ENCODE data around the gene TTLL6. TPM values are rescaled to one million over a fixed set of nuclear protein-coding genes. Genes with fewer than 3 reads are reported as not detected.

Gene TTLL6
- total and polyA plus RNA-seq, 2 of the 8 experiments (the other 6 are each of a cell fraction or from before 2014, with no cell fraction given): 2.6 to 4.3 TPM

DNA sequence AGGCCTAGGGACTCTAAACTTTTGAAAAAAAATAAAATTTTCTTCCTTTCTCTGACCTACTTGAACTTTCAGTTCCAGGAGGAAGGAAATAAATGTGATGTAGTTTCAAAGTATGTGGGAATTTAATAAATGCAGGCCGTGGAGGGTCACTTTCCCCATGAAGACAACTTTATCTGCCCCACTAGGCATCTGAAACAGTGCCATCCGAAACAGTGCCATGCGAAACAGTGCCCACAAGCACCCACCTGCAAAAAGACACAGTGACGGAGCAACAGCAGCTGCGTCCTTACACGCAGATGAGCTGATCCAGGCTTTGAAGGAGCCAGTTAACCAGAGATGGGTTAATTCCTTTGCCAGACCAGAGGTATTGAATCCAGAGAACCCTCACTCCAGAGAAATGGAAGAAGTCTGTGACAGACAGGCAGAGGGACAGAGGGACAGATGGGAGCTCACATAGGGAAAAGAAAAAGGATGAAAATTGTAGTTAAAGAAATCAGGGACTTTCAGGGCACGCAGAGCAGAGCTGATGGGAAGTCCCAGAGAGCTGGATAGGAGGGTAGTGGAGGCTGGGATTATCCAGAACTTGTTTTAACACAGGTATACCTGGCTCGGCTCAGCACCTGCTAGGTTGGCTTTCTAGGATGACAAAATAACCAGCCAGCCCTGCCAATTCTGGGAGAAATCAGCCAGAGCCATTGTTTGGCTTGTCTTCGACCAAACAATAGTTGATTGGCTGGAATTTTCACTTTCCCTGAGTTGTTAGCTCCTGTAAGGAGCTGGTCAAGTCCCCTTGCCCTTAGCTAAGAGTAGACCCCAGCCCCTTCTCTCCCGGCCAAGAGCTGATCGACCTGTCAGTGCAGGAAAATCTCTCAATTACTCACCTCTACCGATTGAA, 71.4 kb downstream of the TTLL6 start:
- Histone ChIP-seq H3K14ac (ENCODE audit: insufficient read length) (no peak overlapping the region), H3K27me3 (replicated peaks in 1 of 4; ENCODE audit: control insufficient read depth in 3 of 4, extremely low read depth in 1 of 4, insufficient read depth in 3 of 4, low read length in 3 of 4) (peaks cover 93 to 100% (median 97%) of the 10 kb centered on the region in 4 experiments), H3K4me2 (ENCODE audit: insufficient read depth in 1 of 2, low read depth in 2 of 2, low read length in 2 of 2) (no peak overlapping the region; a peak in 1 of 4 replicates), H4K8ac (ENCODE audit: extremely low read depth, insufficient read depth, low read length) (no peak overlapping the region), H3K9me3 (ENCODE audit: insufficient read depth in 2 of 2, low read depth in 1 of 2, low read length in 1 of 2) (no peaks in the 10 kb centered on the region), H3K23ac (ENCODE audit: insufficient read length) (no peak overlapping the region), H2BK12ac (ENCODE audit: low read depth, low read length) (no peak overlapping the region), H2BK120ac (replicated peaks; ENCODE audit: low read depth, low read length) (no peak overlapping the region), H3K4me3 (ENCODE audit: extremely low read depth in 1 of 4, insufficient read depth in 2 of 4, low read depth in 3 of 4, low read length in 4 of 4) (no peak overlapping the region), H3K23me2 (ENCODE audit: low read depth, low read length) (no peaks in the 10 kb centered on the region), H3K27ac (ENCODE audit: low read depth, low read length) (no peak overlapping the region), H2AK5ac (ENCODE audit: low read depth, low read length) (no peak overlapping the region), H2BK20ac (ENCODE audit: low read length) (no peak overlapping the region), H4K20me1 (replicated peaks in 1 of 2; ENCODE audit: control insufficient read depth in 1 of 2, insufficient read depth in 2 of 2, low read length in 2 of 2) (peaks cover 13 to 23% of the 10 kb centered on the region in 2 experiments), H3K18ac (ENCODE audit: extremely low read depth, low read length) (no peak overlapping the region), H3K79me1 (ENCODE audit: low read depth, low read length) (no peaks in the 10 kb centered on the region), H2BK15ac (ENCODE audit: low read length) (no peak overlapping the region; the same call in 1 of the 2 replicates), H2BK5ac (ENCODE audit: low read depth, low read length) (no peak overlapping the region), H4K5ac (ENCODE audit: insufficient read length, low read depth, low read length) (no peak overlapping the region), H3K4me1 (replicated peaks in 1 of 4; ENCODE audit: control insufficient read depth in 3 of 4, insufficient read depth in 4 of 4, low read length in 3 of 4) (peaks cover 0 to 6% (median 5%) of the 10 kb centered on the region in 4 experiments; a peak in 4 of 7 replicates), H3K4ac (replicated peaks; ENCODE audit: insufficient read length, low read depth, low read length) (no peak overlapping the region), H3K36me3 (ENCODE audit: control insufficient read depth in 2 of 4, insufficient read depth in 4 of 4, low read length in 3 of 4) (peaks cover 0 to 5% (median 0%) of the 10 kb centered on the region in 4 experiments; a peak in 1 of 8 replicates), H2AFZ (ENCODE audit: low read length) (no peak overlapping the region), H3K56ac (replicated peaks; ENCODE audit: insufficient read length, low read depth, low read length) (no peak overlapping the region), H4K91ac (replicated peaks; ENCODE audit: insufficient read length, low read length) (no peak overlapping the region), H3K79me2 (ENCODE audit: control insufficient read depth in 1 of 2, insufficient read depth in 2 of 2, low read length in 2 of 2) (no peaks in the 10 kb centered on the region), H3K9ac (replicated peaks in 1 of 4; ENCODE audit: extremely low read depth in 1 of 4, low read depth in 3 of 4, low read length in 3 of 4) (no peak overlapping the region)
- WGBS, 2 experiments (ENCODE audit: extremely low coverage in 1 of 2, insufficient coverage in 1 of 2, insufficient read length in 1 of 2, insufficient replicate concordance in 2 of 2, low coverage in 1 of 2, low lambda C conversion rate in 2 of 2, missing lambda C conversion rate in 1 of 2): 31% methylated on average over 12 of the region's 12 CpGs; no CpG with 5 or more reads in 1 of the 2 experiments
- DNase-seq (ENCODE audit: low read depth in 1 of 2, low spot score in 2 of 2): no peak
- ChIA-PET POLR2A (ENCODE audit: partially characterized antibody) (interaction anchor here (0.7 to 1.3 kb wide), 3 partner anchors 10 to 158 kb away, joined by 3 read pairs; no protein-coding TSS in a partner anchor), CTCF (ENCODE audit: partially characterized antibody) (interaction anchor here (0.6 to 4.6 kb wide), 11 partner anchors 18 to 702 kb away, joined by 3 to 44 read pairs (median 5); partner anchors contain the start of genes HOXB13 and PRAC2)
- FAIRE-seq: no peak
